Measurements from ENCODE around the gene CIC. TPM values are rescaled to one million over a fixed set of nuclear protein-coding genes. Genes with fewer than 3 reads are reported as not detected.

Gene CIC
- total and polyA plus RNA-seq, 2 of the 13 experiments (the other 11 are each of a cell fraction or from before 2014, with no cell fraction given) = 5.9 to 8.0 TPM

DNA sequence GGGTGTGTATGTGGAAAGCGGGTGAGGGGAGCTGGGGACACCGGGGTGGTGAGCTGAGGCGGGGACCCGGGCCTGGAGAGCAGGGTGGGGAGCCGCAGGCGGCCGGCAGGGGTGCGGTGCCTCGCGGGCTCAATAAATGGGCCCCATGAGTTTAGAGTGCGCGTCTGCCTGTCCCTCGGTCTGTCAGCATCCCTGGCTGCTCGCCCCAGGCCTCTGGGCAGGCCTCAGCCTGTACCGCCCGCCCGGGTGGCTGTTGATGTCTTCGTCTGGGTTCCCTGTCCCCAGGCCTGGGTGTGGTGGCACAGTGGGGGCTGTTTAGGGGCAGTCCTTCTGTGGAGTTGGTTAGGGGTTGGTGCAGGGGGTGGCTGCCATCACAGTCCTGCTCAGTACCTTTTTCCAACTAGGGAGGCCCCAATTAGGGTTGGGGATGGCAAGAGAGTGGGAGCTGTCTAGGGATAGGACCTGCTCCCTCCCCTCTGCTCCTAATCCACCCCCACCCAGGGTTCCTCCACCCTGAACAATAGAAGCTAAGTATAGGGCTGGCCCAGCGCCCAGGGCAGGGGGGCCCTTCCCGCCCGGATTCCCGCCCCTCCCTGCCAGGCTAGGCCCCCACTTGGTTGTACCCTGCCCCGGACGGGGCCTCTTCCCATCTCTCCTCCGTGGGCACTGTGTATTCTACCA lies 12.2 kb downstream of the CIC start:
- intact Hi-C loops (cut with micrococcal nuclease; ENCODE audit: unreplicated experiment) = loop anchor here (1.0 kb wide), 1 partner anchor 12 kb away; the partner anchor contains the start of gene CIC
- FAIRE-seq (peak; percentile 30), ATAC-seq (peak; percentile 26), DNase-seq (ENCODE audit: low spot score) (peak; percentile 62)
- CTCF ChIA-PET (ENCODE audit: low intra/inter-chr PET ratio, low total read pairs) = interaction anchor here (1.2 kb wide), 1 partner anchor 37 kb away, joined by 3 read pairs; no protein-coding TSS in a partner anchor
- no peaks in the 10 kb centered on the region; a peak in 1 of 5 replicates for H3K27me3 ChIP-seq (ENCODE audit: control insufficient read depth in 1 of 2, insufficient read depth in 2 of 2, low read length in 2 of 2)
- no TSS peak for BruUV-seq (replicated peaks)
- H3K36me3 ChIP-seq (replicated peaks in 1 of 2; ENCODE audit: control insufficient read depth in 1 of 2, insufficient read depth in 2 of 2, low read length in 2 of 2) = no peaks in the 10 kb centered on the region; a peak in 2 of 5 replicates
- peak overlapping the region; percentile 70 for H3K27ac ChIP-seq (ENCODE audit: extremely low read length, insufficient read depth, low read length)
- peak overlapping the region; percentile 86 for H3K4me2 ChIP-seq (ENCODE audit: low read depth, low read length)
- peak overlapping the region; percentile 73 for H3K9ac ChIP-seq (ENCODE audit: insufficient read depth, low read depth, low read length)
- in situ Hi-C loops (cut with HindIII; ENCODE audit: extremely low pct_ligation_motif_present, low pct_unique_long_range_greater_than_20kb) = no loop called here
- peaks cover 11% of the 10 kb centered on the region; the same call in 1 of the 2 replicates for H4K20me1 ChIP-seq (ENCODE audit: insufficient read depth, low read length)
- 0% methylated on average over 6 of the region's 25 CpGs for WGBS (ENCODE audit: low lambda C conversion rate)
- peaks cover 68% of the 10 kb centered on the region for H3K4me1 ChIP-seq (ENCODE audit: insufficient read depth, low read length)
- H3K9me3 ChIP-seq (ENCODE audit: low read length) = no peaks in the 10 kb centered on the region
- POLR2A ChIA-PET = interaction anchor here (0.6 to 7.4 kb wide), 12 partner anchors 11 to 1531 kb away, joined by 3 to 117 read pairs (median 5); partner anchors contain the start of genes ACTMAP, CIC, ERF and GSK3A
- H3K79me2 ChIP-seq (ENCODE audit: insufficient read depth, low read length) = peaks cover 29% of the 10 kb centered on the region
- no peak overlapping the region for H2AFZ ChIP-seq (ENCODE audit: low read length)
- peak overlapping the region; percentile 49 to 83 (median 70) for H3K4me3 ChIP-seq (replicated peaks in 1 of 3; ENCODE audit: insufficient read depth in 1 of 3, low read depth in 2 of 3, low read length in 3 of 3)
- no peak for TF ChIP-seq ZNF670 (CRISPR knock-in tag; IDR thresholded peaks at IDR 0.05; ENCODE audit: borderline replicate concordance)
- TF ChIP-seq, protein P1, sequence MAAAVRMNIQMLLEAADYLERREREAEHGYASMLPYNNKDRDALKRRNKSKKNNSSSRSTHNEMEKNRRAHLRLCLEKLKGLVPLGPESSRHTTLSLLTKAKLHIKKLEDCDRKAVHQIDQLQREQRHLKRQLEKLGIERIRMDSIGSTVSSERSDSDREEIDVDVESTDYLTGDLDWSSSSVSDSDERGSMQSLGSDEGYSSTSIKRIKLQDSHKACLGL (CRISPR knock-in tag; IDR thresholded peaks at IDR 0.05) = no peak
- no peak for TF ChIP-seq RFX3 (CRISPR knock-in tag; IDR thresholded peaks at IDR 0.05)
- no peak for TF ChIP-seq ZNF329 (CRISPR knock-in tag; IDR thresholded peaks at IDR 0.05; ENCODE audit: low read depth)
- no peak for TF ChIP-seq MIER2 (CRISPR knock-in tag; IDR thresholded peaks at IDR 0.05)
- no peak for TF ChIP-seq WIZ (CRISPR knock-in tag; IDR thresholded peaks at IDR 0.05)
- no peak for TF ChIP-seq FIP1L1 (IDR thresholded peaks at IDR 0.05; ENCODE audit: borderline replicate concordance, insufficient read depth, low read depth, low read length)
- TF ChIP-seq HMG20A (CRISPR knock-in tag; IDR thresholded peaks at IDR 0.05; ENCODE audit: borderline replicate concordance) = no peak
- no peak for TF ChIP-seq POLR2AphosphoS5 (IDR thresholded peaks at IDR 0.05; ENCODE audit: low read depth, low read length)
- 0 out of 2 replicates have a peak, but pooled peaks have one; percentile 48 for TF ChIP-seq ZNF605 (CRISPR knock-in tag; IDR thresholded peaks at IDR 0.05)
- TF ChIP-seq THAP11 (CRISPR knock-in tag; IDR thresholded peaks at IDR 0.05) = no peak
- no peak for TF ChIP-seq ZNF569 (CRISPR knock-in tag; IDR thresholded peaks at IDR 0.05; ENCODE audit: borderline replicate concordance)
- TF ChIP-seq, protein P2, sequence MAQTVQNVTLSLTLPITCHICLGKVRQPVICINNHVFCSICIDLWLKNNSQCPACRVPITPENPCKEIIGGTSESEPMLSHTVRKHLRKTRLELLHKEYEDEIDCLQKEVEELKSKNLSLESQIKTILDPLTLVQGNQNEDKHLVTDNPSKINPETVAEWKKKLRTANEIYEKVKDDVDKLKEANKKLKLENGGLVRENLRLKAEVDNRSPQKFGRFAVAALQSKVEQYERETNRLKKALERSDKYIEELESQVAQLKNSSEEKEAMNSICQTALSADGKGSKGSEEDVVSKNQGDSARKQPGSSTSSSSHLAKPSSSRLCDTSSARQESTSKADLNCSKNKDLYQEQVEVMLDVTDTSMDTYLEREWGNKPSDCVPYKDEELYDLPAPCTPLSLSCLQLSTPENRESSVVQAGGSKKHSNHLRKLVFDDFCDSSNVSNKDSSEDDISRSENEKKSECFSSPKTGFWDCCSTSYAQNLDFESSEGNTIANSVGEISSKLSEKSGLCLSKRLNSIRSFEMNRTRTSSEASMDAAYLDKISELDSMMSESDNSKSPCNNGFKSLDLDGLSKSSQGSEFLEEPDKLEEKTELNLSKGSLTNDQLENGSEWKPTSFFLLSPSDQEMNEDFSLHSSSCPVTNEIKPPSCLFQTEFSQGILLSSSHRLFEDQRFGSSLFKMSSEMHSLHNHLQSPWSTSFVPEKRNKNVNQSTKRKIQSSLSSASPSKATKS (CRISPR knock-in tag; IDR thresholded peaks at IDR 0.05) = no peak
- TF ChIP-seq TARDBP (CRISPR knock-in tag; IDR thresholded peaks at IDR 0.05) = no peak
- no peak for TF ChIP-seq SATB2 (CRISPR knock-in tag; IDR thresholded peaks at IDR 0.05)
- TF ChIP-seq ZNF142 (CRISPR knock-in tag; IDR thresholded peaks at IDR 0.05) = peak; percentile 60; the same call in 1 of the 2 replicates
